NCI-H1436 (cell line): ENCODE data around the gene LAMA5.

Experiments used
- DNase-seq: peaks from one replicate; lab custom pipeline; 2025; lab: John Stamatoyannopoulos, UW

Gene LAMA5

GRCh38 chr20:62403331-62403730, 36.2 kb upstream of the LAMA5 start:
- no peak for DNase-seq

GRCh38 chr20:62402456-62403150, 35.5 kb upstream of the LAMA5 start:
- no peak for DNase-seq

GRCh38 chr20:62401331-62401779, 34.2 kb upstream of the LAMA5 start:
- DNase-seq, result no peak

GRCh38 chr20:62400541-62400940, 33.4 kb upstream of the LAMA5 start:
- no peak for DNase-seq

- no peak for DNase-seq
These were observed 32.9 kb upstream of the LAMA5 start for GRCh38 chr20:62400021-62400420.

- DNase-seq, result no peak
These were observed 31.2 kb upstream of the LAMA5 start for GRCh38 chr20:62398120-62398821.

GRCh38 chr20:62396367-62397239, 29.5 kb upstream of the LAMA5 start:
- no peak for DNase-seq

GRCh38 chr20:62395311-62396242, 28.5 kb upstream of the LAMA5 start:
- no peak for DNase-seq

GRCh38 chr20:62394248-62395245, 27.4 kb upstream of the LAMA5 start:
- no peak for DNase-seq

- DNase-seq, result no peak
These were observed 26.7 kb upstream of the LAMA5 start for GRCh38 chr20:62393830-62394229.

- no peak for DNase-seq
These were observed 26.2 kb upstream of the LAMA5 start for GRCh38 chr20:62393335-62393665.

- no peak for DNase-seq
These were observed 25.7 kb upstream of the LAMA5 start for GRCh38 chr20:62392621-62393334.

- DNase-seq, result no peak
These were observed 24.9 kb upstream of the LAMA5 start for GRCh38 chr20:62392077-62392418.

GRCh38 chr20:62391165-62392076, 24.3 kb upstream of the LAMA5 start:
- no peak for DNase-seq

- DNase-seq, result no peak
These were observed 23.4 kb upstream of the LAMA5 start for GRCh38 chr20:62390317-62391164.

GRCh38 chr20:62389601-62390087, 22.5 kb upstream of the LAMA5 start:
- DNase-seq, result no peak

GRCh38 chr20:62388839-62389600, 21.9 kb upstream of the LAMA5 start:
- no peak for DNase-seq
